NT2/D1 (cell line): ENCODE measurements around the gene CA14.

Experiments
- SUZ12 ChIP-seq: IDR thresholded peaks from 2 replicates; pipeline ENCODE4 v1.6.1; 2011; ENCODE audit not compliant: insufficient read length, insufficient read depth; ENCODE audit errors: extremely low read depth
- YY1 ChIP-seq: IDR thresholded peaks from 2 replicates; pipeline ENCODE4 v1.6.1; 2011; ENCODE audit not compliant: insufficient read length, insufficient read depth

DNA sequence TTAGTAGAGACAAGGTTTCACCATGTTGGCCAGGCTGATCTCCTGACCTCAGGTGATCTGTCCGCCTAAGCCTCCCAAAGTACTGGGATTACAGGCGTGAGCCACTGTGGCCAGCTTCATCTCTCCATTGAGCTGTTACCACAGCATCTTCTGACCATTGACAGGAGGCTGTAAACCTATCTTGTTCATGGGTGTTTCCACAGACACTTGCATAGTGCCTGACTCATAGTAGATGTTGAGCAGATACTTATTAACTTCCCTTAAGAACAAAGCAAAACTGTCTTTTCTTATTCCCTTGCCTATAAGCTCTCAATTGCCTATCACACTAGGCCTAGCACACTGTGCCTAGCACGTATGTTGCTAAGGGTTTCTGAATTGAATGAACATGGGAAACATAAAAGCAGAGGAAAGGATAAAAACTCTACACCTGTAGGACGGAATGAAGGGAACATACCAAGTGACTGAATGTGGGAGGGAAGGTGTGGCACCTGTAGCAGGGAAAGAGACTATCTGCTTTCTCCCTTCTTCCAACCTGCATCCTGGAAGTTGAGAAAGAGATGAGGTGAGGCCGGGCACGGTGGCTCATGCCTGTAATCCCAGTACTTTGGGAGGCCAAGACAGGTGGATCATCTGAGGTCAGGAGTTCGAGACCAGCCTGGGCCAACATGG, 13.9 kb downstream of the CA14 start:
- TF ChIP-seq YY1 (no peak), SUZ12 (no peak)
